Adrenal gland (tissue), 5 donors: ENCODE results near the gene UNC13D.

Source experiments
- CTCF ChIP-seq, 6 experiments: fragments of 450-650 bp in 4 of 6; fragments of 200-600 bp in 2 of 6; sonication (generic) in 1 of 6; IDR thresholded peaks; 1 replicate in 5 of 6; 2 replicates in 1 of 6; pipeline versions ENCODE4 v1.5.1 to v1.8.0; 2016 to 2021; ENCODE audit warnings: antibody characterized with exemption in 6 of 6, mild to moderate bottlenecking in 2 of 6, moderate library complexity in 1 of 6
- POLR2A ChIP-seq, 2 donors: fragments of 450-650 bp; IDR thresholded peaks; one replicate each; pipeline ENCODE4 v1.6.1; 2017; ENCODE audit warnings: antibody characterized with exemption in 2 of 2, mild to moderate bottlenecking in 2 of 2, moderate library complexity in 1 of 2
- donor health status: DM: no; HTN: no; CAD: no.

- TF ChIP-seq CTCF (IDR thresholded peaks at IDR 0.05) (no peak), POLR2A (IDR thresholded peaks at IDR 0.05) (no peak)
Observed at GRCh38 chr17:75864448-75864871, 20.3 kb upstream of the UNC13D start.
